IMR-90 (cell line): ENCODE data around the gene KIAA0040. TPM values are rescaled to one million over a fixed set of nuclear protein-coding genes. Genes with fewer than 3 reads are reported as not detected.

ENCODE experiments used
- ATAC-seq: fragments of 200-7000 bp; cut with Tn5 transposase; 2 replicates; pipeline ENCODE4 v1.9.1; 2020; ENCODE audit warnings: low read depth, mild to moderate bottlenecking, moderate library complexity
- BruUV-seq: library from RNA; stranded (reverse); fragments of 400-500 nt; replicated peaks from 2 replicates; lab custom pipeline; 2021; lab: Mats Ljungman, UMichigan
- CTCF ChIA-PET: fragments of 300-600 bp; formaldehyde crosslinking; extraction: SDS; loops from one replicate; lab custom pipeline; 2021; ENCODE audit warnings: antibody characterized with exemption; lab: Yijun Ruan, JAX
- POLR2A ChIA-PET: fragments of 300-600 bp; sonication (Branson Sonifier 250); formaldehyde crosslinking; loops from one replicate; lab custom pipeline; 2022; ENCODE audit warnings: antibody characterized with exemption; ENCODE audit not compliant: unreplicated experiment; lab: Charles Lee
- DNase-seq: peaks from one replicate; pipeline ENCODE4 v3.0.0; 2013
- H2AFZ ChIP-seq: replicated peaks from 2 replicates; pipeline ENCODE3; 2013; ENCODE audit warnings: low read length, mild to moderate bottlenecking; ENCODE audit not compliant: poor library complexity
- H2AK5ac ChIP-seq: 2 replicates; pipeline ENCODE4 v1.6.1; 2013; ENCODE audit warnings: low read depth, low read length, inconsistent platforms
- H2AK9ac ChIP-seq: replicated peaks from 2 replicates; pipeline ENCODE3; 2013; ENCODE audit warnings: mild to moderate bottlenecking, low read depth, low read length, moderate library complexity; ENCODE audit not compliant: poor library complexity
- H2BK120ac ChIP-seq: 2 replicates; pipeline ENCODE4 v1.6.1; 2013; ENCODE audit warnings: low read depth, low read length, inconsistent platforms
- H2BK15ac ChIP-seq: 3 replicates; pipeline ENCODE4 v1.6.1; 2013; ENCODE audit warnings: low read depth, low read length, inconsistent platforms
- H2BK20ac ChIP-seq: 2 replicates; pipeline ENCODE4 v1.6.1; 2013; ENCODE audit warnings: low read depth, mild to moderate bottlenecking, inconsistent platforms, low read length, moderate library complexity
- H2BK5ac ChIP-seq: 2 replicates; pipeline ENCODE4 v1.6.1; 2013; ENCODE audit warnings: mild to moderate bottlenecking, low read depth, low read length, inconsistent platforms; ENCODE audit not compliant: poor library complexity, severe bottlenecking
- H3K14ac ChIP-seq: replicated peaks from 2 replicates; pipeline ENCODE4 v1.6.1; 2013; ENCODE audit warnings: low read depth, low read length, inconsistent platforms
- H3K18ac ChIP-seq: 2 replicates; pipeline ENCODE4 v1.6.1; 2013; ENCODE audit warnings: low read depth, low read length, control low read depth
- H3K23ac ChIP-seq: 2 replicates; pipeline ENCODE4 v1.6.1; 2013; ENCODE audit warnings: low read depth, low read length, inconsistent platforms
- H3K27ac ChIP-seq: 2 replicates; pipeline ENCODE4 v1.5.1; 2013; ENCODE audit warnings: mild to moderate bottlenecking, control low read depth, low read length; ENCODE audit not compliant: insufficient read depth
- H3K27me3 ChIP-seq: 2 replicates; pipeline ENCODE4 v1.6.1; 2013; ENCODE audit warnings: low read length; ENCODE audit not compliant: control insufficient read depth, insufficient read depth
- H3K36me3 ChIP-seq: 2 replicates; pipeline ENCODE4 v1.6.1; 2013; ENCODE audit warnings: low read length, mixed read lengths; ENCODE audit not compliant: control insufficient read depth, insufficient read depth
- H3K4ac ChIP-seq: 2 replicates; pipeline ENCODE4 v1.6.1; 2013; ENCODE audit warnings: low read depth, low read length, inconsistent platforms
- H3K4me1 ChIP-seq: 2 replicates; pipeline ENCODE4 v1.6.1; 2013; ENCODE audit warnings: low read length, mixed read lengths; ENCODE audit not compliant: control insufficient read depth, insufficient read depth
- H3K4me2 ChIP-seq: 2 replicates; pipeline ENCODE4 v1.6.1; 2013; ENCODE audit warnings: low read depth, mild to moderate bottlenecking, control low read depth, low read length, moderate library complexity
- H3K4me3 ChIP-seq: 2 replicates; pipeline ENCODE4 v1.5.1; 2013; ENCODE audit warnings: low read depth, mild to moderate bottlenecking, control low read depth, low read length, moderate library complexity; ENCODE audit not compliant: insufficient read depth
- H3K56ac ChIP-seq: 2 replicates; pipeline ENCODE4 v1.6.1; 2013; ENCODE audit warnings: low read length, inconsistent platforms; ENCODE audit not compliant: insufficient read depth; ENCODE audit errors: extremely low read depth
- H3K79me1 ChIP-seq, 2 experiments: 2 replicates each; pipeline ENCODE4 v1.6.1; 2013; ENCODE audit warnings: low read length in 2 of 2, inconsistent platforms in 1 of 2, low read depth in 1 of 2
- H3K9ac ChIP-seq: 2 replicates; pipeline ENCODE4 v1.6.1; 2013; ENCODE audit warnings: low read depth, low read length, control low read depth
- H3K9me1 ChIP-seq: 2 replicates; pipeline ENCODE4 v1.6.1; 2013; ENCODE audit warnings: low read length, inconsistent platforms; ENCODE audit not compliant: insufficient read depth
- H3K9me3 ChIP-seq: 2 replicates; pipeline ENCODE4 v1.6.1; 2013; ENCODE audit warnings: low read length; ENCODE audit not compliant: control insufficient read depth, insufficient read depth
- H4K20me1 ChIP-seq: 2 replicates; pipeline ENCODE4 v1.6.1; 2013; ENCODE audit warnings: low read length, inconsistent platforms; ENCODE audit not compliant: insufficient read depth
- H4K5ac ChIP-seq: 2 replicates; pipeline ENCODE4 v1.6.1; 2013; ENCODE audit warnings: mild to moderate bottlenecking, low read depth, low read length, control low read depth
- H4K8ac ChIP-seq, 2 experiments: 2 replicates each; pipeline ENCODE4 v1.6.1; 2013; ENCODE audit warnings: low read depth in 2 of 2, low read length in 2 of 2, control low read depth in 1 of 2, inconsistent platforms in 1 of 2
- H4K91ac ChIP-seq: 2 replicates; pipeline ENCODE4 v1.6.1; 2013; ENCODE audit warnings: low read depth, low read length, inconsistent platforms; ENCODE audit not compliant: insufficient read depth
- BHLHE40 ChIP-seq: fragments of 150-350 bp; IDR thresholded peaks from 2 replicates; pipeline ENCODE4 v1.6.1; 2016; ENCODE audit warnings: mild to moderate bottlenecking, low read depth, low read length
- CHD1 ChIP-seq: IDR thresholded peaks from 2 replicates; pipeline ENCODE4 v1.6.1; 2012; ENCODE audit warnings: low read depth, low read length, improper control_type of control experiment
- CTCF ChIP-seq: conservative IDR thresholded peaks from 2 replicates; pipeline ENCODE4 v1.5.1; 2012; ENCODE audit warnings: mild to moderate bottlenecking, low read depth, low read length, improper control_type of control experiment
- MAFK ChIP-seq: IDR thresholded peaks from 2 replicates; pipeline ENCODE4 v1.6.1; 2012; ENCODE audit warnings: low read depth, low read length, improper control_type of control experiment
- MAZ ChIP-seq: IDR thresholded peaks from 2 replicates; pipeline ENCODE4 v1.6.1; 2012; ENCODE audit warnings: low read depth, mild to moderate bottlenecking, low read length, improper control_type of control experiment, moderate library complexity, borderline replicate concordance
- MXI1 ChIP-seq: IDR thresholded peaks from 2 replicates; pipeline ENCODE4 v1.6.1; 2012; ENCODE audit warnings: low read depth, mild to moderate bottlenecking, low read length, moderate library complexity, borderline replicate concordance
- POLR2A ChIP-seq: IDR thresholded peaks from 2 replicates; pipeline ENCODE4 v1.6.1; 2012; ENCODE audit warnings: mild to moderate bottlenecking, low read depth, low read length
- RAD21 ChIP-seq: IDR thresholded peaks from 2 replicates; pipeline ENCODE4 v1.6.1; 2012; ENCODE audit warnings: low read length, improper control_type of control experiment
- RFX5 ChIP-seq: IDR thresholded peaks from 2 replicates; pipeline ENCODE4 v1.8.0; 2012; ENCODE audit warnings: low read depth, mild to moderate bottlenecking, low read length, moderate library complexity
- SMC3 ChIP-seq: fragments of 150-350 bp; IDR thresholded peaks from 2 replicates; pipeline ENCODE4 v1.6.1; 2016; ENCODE audit warnings: low read depth, mild to moderate bottlenecking, antibody characterized with exemption, low read length, moderate library complexity
- USF2 ChIP-seq: fragments of 150-350 bp; IDR thresholded peaks from 2 replicates; pipeline ENCODE4 v1.6.1; 2017; ENCODE audit warnings: mild to moderate bottlenecking, antibody characterized with exemption, low read length, low read depth
- WGBS, 2 experiments: methylation state at CpG; one replicate each; pipeline versions ENCODE4 v1.1.5 to v1.1.7; 2013; ENCODE audit warnings: missing lambda C conversion rate in 2 of 2; ENCODE audit not compliant: insufficient read length in 1 of 2; ENCODE audit errors: extremely low coverage in 2 of 2; 5-methylcytosine and 5-hydroxymethylcytosine counted together
- dilution Hi-C: fragments of 300-500 bp; cut with HindIII; formaldehyde crosslinking; loops from one replicate; pipeline ENCODE4 v1.14.3; 2018; ENCODE audit warnings: low sequenced_read_pairs; ENCODE audit not compliant: unreplicated experiment
- in situ Hi-C: fragments of 300-500 bp; cut with MboI; formaldehyde crosslinking; loops from 3 replicates; pipeline ENCODE4 v1.14.3; 2019; ENCODE audit warnings: low sequenced_read_pairs, inconsistent platforms, mixed read lengths
- intact Hi-C: fragments of 100-400 bp; cut with micrococcal nuclease; formaldehyde crosslinking; loops from 2 replicates; pipeline ENCODE4 v1.10.0; 2022
- polyA plus RNA-seq, 3 experiments: library from polyadenylated mRNA; depleted of rRNA; stranded (reverse); fragments of >200 nt; gene quantifications; 2 replicates each; pipeline ENCODE4 v1.2.3, GENCODE V29; 2012; ENCODE audit warnings: low replicate concordance in 1 of 3
- total RNA-seq: library from RNA; depleted of rRNA; stranded (reverse); fragments of >200 nt; gene quantifications from 2 replicates; pipeline ENCODE4 v1.2.3, GENCODE V29; 2012
- TF ChIP-seq, protein P1 (sequence below): fragments of 150-350 bp; IDR thresholded peaks from 2 replicates; pipeline ENCODE4 v1.6.1; 2016; ENCODE audit warnings: low read depth, mild to moderate bottlenecking, low read length, moderate library complexity, borderline replicate concordance

KIAA0040 gene
- total and polyA plus RNA-seq, 2 of the 4 experiments (the other 2 are of a cell fraction) = 0.05 to 0.18 TPM

DNA sequence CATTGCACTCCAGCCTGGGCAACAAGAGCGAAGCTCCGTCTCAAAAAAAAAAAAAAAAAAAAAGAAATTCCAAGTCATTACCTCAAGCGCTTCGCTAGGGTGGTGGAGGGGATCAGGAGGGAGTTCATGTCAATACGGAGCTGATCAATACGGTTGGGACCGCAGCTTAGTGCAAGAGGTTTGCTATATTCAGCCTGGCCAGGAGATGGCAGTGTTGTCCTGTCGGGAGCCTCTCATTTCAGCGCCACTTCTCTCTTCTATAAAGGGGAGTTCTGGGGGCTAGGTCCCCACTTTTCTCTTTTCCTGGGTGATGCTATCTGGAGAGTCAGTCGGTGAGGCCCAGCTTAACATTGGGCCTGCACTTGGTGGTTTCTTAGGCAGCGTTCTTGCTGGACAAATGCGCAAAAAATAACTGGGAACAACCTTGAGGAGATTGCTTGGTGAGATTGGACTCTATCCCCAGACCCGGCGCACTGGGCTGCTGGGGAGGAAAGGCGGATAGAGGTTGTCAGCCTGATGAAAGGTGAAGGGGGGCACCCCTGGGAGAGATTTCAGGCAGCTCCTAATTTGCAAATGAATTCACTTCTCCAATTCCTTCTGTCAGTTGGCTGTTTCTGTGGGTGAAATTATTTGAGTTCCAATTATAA is 40.4 kb downstream of the KIAA0040 start:
- H3K4me3 ChIP-seq = no peak overlapping the region
- H3K9me1 ChIP-seq = no peaks in the 10 kb centered on the region
- H4K20me1 ChIP-seq = no peaks in the 10 kb centered on the region
- CTCF ChIA-PET = interaction anchor here (0.6 to 1.7 kb wide), 9 partner anchors 9 to 922 kb away, joined by 3 to 10 read pairs (median 3); no protein-coding TSS in a partner anchor
- no peak overlapping the region for H4K91ac ChIP-seq
- no peak overlapping the region for H3K18ac ChIP-seq
- no peak overlapping the region for H3K4me2 ChIP-seq
- no peaks in the 10 kb centered on the region for H3K79me1 ChIP-seq
- H3K9me3 ChIP-seq = no peaks in the 10 kb centered on the region
- BruUV-seq = no TSS peak
- H3K27me3 ChIP-seq = peaks cover 5% of the 10 kb centered on the region; the same call in 1 of the 2 replicates
- no peak overlapping the region for H2BK20ac ChIP-seq
- no peak overlapping the region for H4K5ac ChIP-seq
- no peak overlapping the region for H2AK5ac ChIP-seq
- H3K4ac ChIP-seq = no peak overlapping the region
- H2BK5ac ChIP-seq = no peak overlapping the region
- ATAC-seq (peak; percentile 90), DNase-seq (peak; percentile 22)
- H3K9ac ChIP-seq = no peak overlapping the region
- no peak overlapping the region for H4K8ac ChIP-seq
- no CpG with 5 or more reads among the region's 15 CpGs for WGBS, 2 experiments
- no peak overlapping the region for H3K14ac ChIP-seq
- no peak overlapping the region for H3K56ac ChIP-seq
- no peak overlapping the region for H2BK120ac ChIP-seq
- in situ Hi-C loops (loop anchor here (25.0 kb wide), 1 partner anchor 1710 kb away; no protein-coding TSS in a partner anchor), intact Hi-C loops (loop anchor here (1.0 to 10.0 kb wide), 8 partner anchors 167 to 1729 kb away; partner anchors contain the start of gene COP1), dilution Hi-C loops (no loop called here)
- H3K23ac ChIP-seq = no peak overlapping the region
- no peak overlapping the region for H2AK9ac ChIP-seq
- H3K27ac ChIP-seq = no peak overlapping the region
- no peak overlapping the region for H2BK15ac ChIP-seq
- H3K36me3 ChIP-seq = no peaks in the 10 kb centered on the region
- H3K4me1 ChIP-seq = no peaks in the 10 kb centered on the region
- POLR2A ChIA-PET = interaction anchor here (0.6 kb wide), 1 partner anchor 236 kb away, joined by 14 read pairs; no protein-coding TSS in a partner anchor
- H2AFZ ChIP-seq = peak overlapping the region; percentile 69
- TF ChIP-seq RAD21 = peak; percentile 75
- TF ChIP-seq SMC3 = peak; percentile 49
- TF ChIP-seq USF2 = no peak
- TF ChIP-seq RFX5 = no peak
- no peak for TF ChIP-seq POLR2A
- no peak for TF ChIP-seq BHLHE40
- TF ChIP-seq MAZ = no peak
- no peak for TF ChIP-seq CHD1
- peak; percentile 74 for TF ChIP-seq CTCF
- TF ChIP-seq, protein P1, sequence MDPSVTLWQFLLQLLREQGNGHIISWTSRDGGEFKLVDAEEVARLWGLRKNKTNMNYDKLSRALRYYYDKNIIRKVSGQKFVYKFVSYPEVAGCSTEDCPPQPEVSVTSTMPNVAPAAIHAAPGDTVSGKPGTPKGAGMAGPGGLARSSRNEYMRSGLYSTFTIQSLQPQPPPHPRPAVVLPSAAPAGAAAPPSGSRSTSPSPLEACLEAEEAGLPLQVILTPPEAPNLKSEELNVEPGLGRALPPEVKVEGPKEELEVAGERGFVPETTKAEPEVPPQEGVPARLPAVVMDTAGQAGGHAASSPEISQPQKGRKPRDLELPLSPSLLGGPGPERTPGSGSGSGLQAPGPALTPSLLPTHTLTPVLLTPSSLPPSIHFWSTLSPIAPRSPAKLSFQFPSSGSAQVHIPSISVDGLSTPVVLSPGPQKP = no peak
- no peak for TF ChIP-seq MAFK
- no peak for TF ChIP-seq MXI1
